Nephron progenitor cell (in vitro differentiated cells): ENCODE results near the gene MRPL2.

Experiments used
- DNase-seq: peaks from one replicate; pipeline ENCODE4 v3.0.0; 2021
- H3K27ac Mint-ChIP-seq: 2 replicates; pipeline ENCODE4 v1.8.0; 2021; ENCODE audit warnings: mild to moderate bottlenecking, moderate library complexity, mixed read lengths
- H3K27me3 Mint-ChIP-seq: 2 replicates; pipeline ENCODE4 v1.8.0; 2021; ENCODE audit warnings: mild to moderate bottlenecking, low read depth, mixed read lengths; ENCODE audit not compliant: poor library complexity
- H3K36me3 Mint-ChIP-seq: 2 replicates; pipeline ENCODE4 v1.8.0; 2021; ENCODE audit warnings: low read depth, mixed read lengths
- H3K4me1 Mint-ChIP-seq: 2 replicates; pipeline ENCODE4 v1.8.0; 2021; ENCODE audit warnings: mixed read lengths
- H3K4me3 Mint-ChIP-seq: 2 replicates; pipeline ENCODE4 v1.8.0; 2021; ENCODE audit warnings: mild to moderate bottlenecking, moderate library complexity, mixed read lengths
- H3K9me3 Mint-ChIP-seq: 2 replicates; pipeline ENCODE4 v1.8.0; 2021; ENCODE audit warnings: mild to moderate bottlenecking, moderate library complexity, mixed read lengths
- CTCF ChIP-seq: fragments of 200-600 bp; sonication (generic); IDR thresholded peaks from 2 replicates; pipeline ENCODE4 v1.5.0; 2021; ENCODE audit warnings: antibody characterized with exemption

The MRPL2 gene

DNA sequence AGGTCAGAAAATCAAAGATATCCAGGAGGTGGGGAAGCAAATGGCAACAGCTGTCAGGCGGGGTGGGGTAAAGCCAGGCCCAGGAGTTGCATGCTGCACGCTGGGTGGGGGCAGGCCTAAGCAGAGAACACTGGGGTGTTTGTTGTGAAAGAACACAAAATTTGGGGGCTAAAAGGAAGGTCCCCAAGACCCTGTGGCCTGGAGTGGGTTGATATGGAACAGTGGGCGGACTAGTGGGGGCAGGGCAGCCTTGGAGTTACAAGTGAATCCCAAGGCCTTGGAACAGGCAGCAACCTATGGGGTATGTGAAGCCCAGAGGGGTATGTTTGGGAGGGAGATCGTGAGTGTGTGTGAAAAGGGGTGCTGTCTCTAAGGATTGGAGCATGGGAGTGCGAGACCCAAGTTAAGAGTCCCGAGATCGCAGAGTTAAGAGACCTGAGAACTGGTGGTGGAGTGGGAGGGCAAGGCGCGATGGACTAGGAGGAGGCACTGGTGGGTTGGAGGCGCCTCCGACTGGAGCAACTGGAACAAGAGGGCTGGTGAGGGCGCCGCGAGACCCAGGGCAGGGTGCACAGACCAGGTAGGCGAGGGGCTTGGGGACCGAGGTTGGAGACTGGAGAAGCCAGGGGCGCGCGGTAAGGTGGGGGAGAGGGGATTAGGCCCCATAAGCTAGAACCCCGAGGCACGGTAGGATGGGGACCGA, 6.2 kb downstream of the MRPL2 start:
- Mint-ChIP-seq H3K27ac (peak overlapping the region; percentile 93), H3K4me1 (peaks cover 42% of the 10 kb centered on the region), H3K4me3 (peak overlapping the region; percentile 96), H3K27me3 (no peaks in the 10 kb centered on the region), H3K9me3 (no peaks in the 10 kb centered on the region), H3K36me3 (peaks cover 52% of the 10 kb centered on the region)
- no peak for TF ChIP-seq CTCF
- peak; percentile 22 for DNase-seq

GRCh38 chr6:43052225-43052841, 6.9 kb downstream of the MRPL2 start:
- Mint-ChIP-seq H3K36me3 (peaks cover 51% of the 10 kb centered on the region), H3K9me3 (no peaks in the 10 kb centered on the region), H3K27me3 (no peaks in the 10 kb centered on the region), H3K27ac (peak overlapping the region; percentile 80), H3K4me1 (peaks cover 39% of the 10 kb centered on the region), H3K4me3 (peak overlapping the region; percentile 96)
- no peak for DNase-seq
- no peak for TF ChIP-seq CTCF

DNA sequence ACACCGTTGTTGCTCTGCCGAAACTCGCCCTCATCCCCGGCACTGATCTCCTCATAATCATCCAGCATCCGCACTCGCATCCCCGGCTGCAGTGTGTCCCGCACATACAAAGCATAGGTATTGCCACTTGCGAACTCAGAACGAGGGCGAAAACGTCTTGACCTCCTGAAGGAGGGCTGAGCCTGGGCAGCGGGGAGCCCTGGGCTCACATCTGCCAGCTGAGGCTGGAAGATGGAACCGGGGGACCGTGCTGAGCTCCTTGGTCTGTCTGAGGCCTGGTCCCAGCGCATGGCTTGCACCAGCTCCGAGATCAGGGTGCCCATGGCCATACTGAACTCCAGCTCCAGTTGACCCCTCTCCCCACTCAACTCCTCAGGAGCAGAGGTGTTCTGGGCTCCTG, 8.3 kb downstream of the MRPL2 start:
- no peak for TF ChIP-seq CTCF
- no peaks in the 10 kb centered on the region for H3K9me3 Mint-ChIP-seq
- no peak for DNase-seq
- no peaks in the 10 kb centered on the region for H3K27me3 Mint-ChIP-seq
- peaks cover 58% of the 10 kb centered on the region for H3K36me3 Mint-ChIP-seq
- H3K27ac Mint-ChIP-seq: peak overlapping the region; percentile 87
- H3K4me1 Mint-ChIP-seq: peaks cover 39% of the 10 kb centered on the region
- H3K4me3 Mint-ChIP-seq: peak overlapping the region; percentile 63

GRCh38 chr6:43047998-43048397, 11.2 kb downstream of the MRPL2 start:
- H3K27me3 Mint-ChIP-seq: no peaks in the 10 kb centered on the region
- no peak for TF ChIP-seq CTCF
- peaks cover 30% of the 10 kb centered on the region for H3K4me1 Mint-ChIP-seq
- peaks cover 54% of the 10 kb centered on the region for H3K36me3 Mint-ChIP-seq
- no peak overlapping the region for H3K27ac Mint-ChIP-seq
- no peaks in the 10 kb centered on the region for H3K9me3 Mint-ChIP-seq
- H3K4me3 Mint-ChIP-seq: no peak overlapping the region
- DNase-seq: no peak

- no peak for DNase-seq
- TF ChIP-seq CTCF: no peak
- H3K27ac Mint-ChIP-seq: peak overlapping the region; percentile 80
- H3K4me1 Mint-ChIP-seq: peaks cover 6% of the 10 kb centered on the region
- H3K9me3 Mint-ChIP-seq: no peaks in the 10 kb centered on the region
- H3K36me3 Mint-ChIP-seq: peaks cover 62% of the 10 kb centered on the region
- no peak overlapping the region for H3K4me3 Mint-ChIP-seq
- H3K27me3 Mint-ChIP-seq: no peaks in the 10 kb centered on the region
Observed at GRCh38 chr6:43045371-43045930, 13.8 kb downstream of the MRPL2 start.
